DOHH2 (cell line): Measurements from ENCODE around the gene ERFE.

Experiments used
- H3F3A ChIP-seq: fragments of 200-600 bp; sonication (generic), shearing (Covaris generic); 2 replicates; pipeline ENCODE4 v1.6.0; 2016; ENCODE audit warnings: antibody characterized with exemption, mild to moderate bottlenecking; ENCODE audit not compliant: control insufficient read depth, insufficient read depth
- H3K27ac ChIP-seq: fragments of 200-600 bp; sonication (generic); 2 replicates; pipeline ENCODE4 v1.5.1; 2014; ENCODE audit warnings: low read depth, mild to moderate bottlenecking, low read length, moderate library complexity
- H3K27me3 ChIP-seq: fragments of 200-600 bp; sonication (generic); 2 replicates; pipeline ENCODE4 v1.6.1; 2014; ENCODE audit warnings: mild to moderate bottlenecking, low read length, mixed read lengths; ENCODE audit not compliant: control insufficient read depth
- H3K36me3 ChIP-seq: fragments of 200-600 bp; sonication (generic); 2 replicates; pipeline ENCODE4 v1.6.1; 2014; ENCODE audit warnings: mild to moderate bottlenecking, low read length, moderate library complexity, mixed read lengths; ENCODE audit not compliant: control insufficient read depth
- H3K4me1 ChIP-seq: fragments of 200-600 bp; sonication (generic); 2 replicates; pipeline ENCODE4 v1.6.1; 2014; ENCODE audit warnings: mild to moderate bottlenecking, low read length, mixed read lengths; ENCODE audit not compliant: control insufficient read depth
- H3K4me2 ChIP-seq: fragments of 200-600 bp; sonication (generic); 2 replicates; pipeline ENCODE4 v1.6.0; 2014; ENCODE audit warnings: mild to moderate bottlenecking, low read length, moderate library complexity
- H3K4me3 ChIP-seq: fragments of 200-600 bp; sonication (generic); 2 replicates; pipeline ENCODE4 v1.5.1; 2014; ENCODE audit warnings: mild to moderate bottlenecking, low read length, mixed read lengths
- H3K79me2 ChIP-seq: fragments of 200-600 bp; sonication (generic); 2 replicates; pipeline ENCODE4 v1.6.1; 2014; ENCODE audit warnings: mild to moderate bottlenecking, low read length, mixed read lengths; ENCODE audit not compliant: control insufficient read depth
- H3K9me2 ChIP-seq: fragments of 200-600 bp; sonication (generic); replicated peaks from 2 replicates; pipeline ENCODE4 v1.6.1; 2014; ENCODE audit warnings: mild to moderate bottlenecking, low read length, mixed read lengths; ENCODE audit not compliant: control insufficient read depth
- H3K9me3 ChIP-seq: fragments of 200-600 bp; sonication (generic); 2 replicates; pipeline ENCODE4 v1.6.1; 2014; ENCODE audit warnings: antibody characterized with exemption, low read length, mixed read lengths; ENCODE audit not compliant: control insufficient read depth, insufficient read depth
- H4K20me1 ChIP-seq: fragments of 200-600 bp; sonication (generic); 2 replicates; pipeline ENCODE4 v1.6.0; 2014; ENCODE audit warnings: low read depth, mild to moderate bottlenecking, antibody characterized with exemption, low read length, moderate library complexity; ENCODE audit not compliant: control insufficient read depth, insufficient read depth
- CTCF ChIP-seq: fragments of 200-600 bp; sonication (generic); IDR thresholded peaks from one replicate; pipeline ENCODE4 v1.5.1; 2014; ENCODE audit warnings: antibody characterized with exemption, mild to moderate bottlenecking, low read depth, low read length; ENCODE audit not compliant: poor library complexity, severe bottlenecking
- EZH2phosphoT487 ChIP-seq: fragments of 200-600 bp; sonication (generic); IDR thresholded peaks from 2 replicates; pipeline ENCODE4 v1.6.1; 2017; ENCODE audit warnings: borderline replicate concordance, mild to moderate bottlenecking, antibody characterized with exemption, low read length, moderate library complexity, mixed read lengths

ERFE gene

GRCh38 chr2:238155761-238156694, 2.7 kb upstream of the ERFE start:
- no peak for TF ChIP-seq CTCF
- no peak for TF ChIP-seq EZH2phosphoT487
- Histone ChIP-seq H3K9me2 (no peaks in the 10 kb centered on the region), H4K20me1 (no peaks in the 10 kb centered on the region), H3K79me2 (no peaks in the 10 kb centered on the region), H3K36me3 (no peaks in the 10 kb centered on the region), H3K27me3 (peaks cover 6% of the 10 kb centered on the region), H3K27ac (no peak overlapping the region), H3F3A (no peaks in the 10 kb centered on the region), H3K4me1 (peaks cover 19% of the 10 kb centered on the region), H3K4me2 (no peak overlapping the region), H3K4me3 (no peak overlapping the region), H3K9me3 (no peaks in the 10 kb centered on the region; the same call in 1 of the 2 replicates)

DNA sequence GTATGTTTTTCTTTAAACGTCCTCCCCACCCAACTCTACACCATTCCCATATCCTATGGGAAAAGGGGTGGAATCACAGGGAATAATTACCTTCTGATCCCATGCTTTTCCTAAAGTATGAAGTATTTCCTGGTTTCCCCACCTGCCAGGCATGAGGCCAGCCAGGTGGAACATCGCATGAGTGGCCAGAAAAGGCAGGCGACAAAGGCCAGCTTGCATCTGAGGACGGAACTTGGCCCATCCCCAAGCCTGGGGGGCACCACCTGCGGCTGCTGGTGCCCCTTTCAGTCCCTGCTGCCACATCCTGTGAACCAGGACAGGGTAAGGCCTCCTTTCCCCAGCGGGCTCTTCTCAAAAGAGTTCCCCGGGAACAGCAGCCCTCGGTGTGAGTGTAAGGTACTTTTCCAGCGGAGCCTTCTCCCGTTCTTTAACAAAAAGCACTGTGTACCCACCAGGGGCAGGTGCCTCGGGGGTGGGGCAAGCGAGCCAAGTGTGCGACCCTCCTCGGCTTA, 1.2 kb upstream of the ERFE start:
- Histone ChIP-seq H3F3A (no peaks in the 10 kb centered on the region), H3K4me2 (no peak overlapping the region), H3K79me2 (no peaks in the 10 kb centered on the region), H3K36me3 (no peaks in the 10 kb centered on the region), H3K27me3 (peaks cover 6% of the 10 kb centered on the region), H3K9me2 (no peaks in the 10 kb centered on the region), H3K4me3 (no peak overlapping the region), H3K4me1 (peaks cover 22% of the 10 kb centered on the region), H3K9me3 (no peaks in the 10 kb centered on the region; the same call in 1 of the 2 replicates), H3K27ac (no peak overlapping the region), H4K20me1 (no peaks in the 10 kb centered on the region)
- TF ChIP-seq EZH2phosphoT487 (no peak), CTCF (no peak)

DNA sequence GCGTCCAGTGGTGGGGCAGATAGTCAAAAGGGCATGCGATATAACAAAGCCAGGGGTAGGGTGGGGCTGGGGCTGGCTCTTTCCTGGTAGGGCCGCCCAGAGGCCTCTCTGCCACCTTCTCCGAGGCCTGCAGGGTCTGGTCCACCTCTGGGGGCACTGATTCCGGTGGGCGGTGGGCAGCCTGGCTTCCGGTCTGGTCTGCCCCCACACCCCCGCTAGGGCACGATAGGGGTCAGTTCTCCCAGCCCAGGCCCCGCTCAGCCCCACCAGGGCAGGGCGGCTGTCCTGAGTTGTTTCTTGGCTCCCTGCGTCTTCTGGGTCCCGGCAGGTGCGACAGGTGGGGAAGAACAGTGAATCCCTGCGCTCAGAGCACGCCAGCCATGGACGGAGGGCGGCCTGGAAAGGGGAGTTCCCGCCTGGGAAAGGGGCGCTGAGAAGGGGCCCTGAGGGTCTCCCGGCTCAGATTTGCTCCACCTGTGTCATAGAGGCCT, 707 bp upstream of the ERFE start:
- Histone ChIP-seq H3K9me3 (no peaks in the 10 kb centered on the region; the same call in 1 of the 2 replicates), H3K27me3 (peaks cover 6% of the 10 kb centered on the region), H3K36me3 (no peaks in the 10 kb centered on the region), H3K79me2 (no peaks in the 10 kb centered on the region), H3K4me2 (no peak overlapping the region), H3F3A (no peaks in the 10 kb centered on the region), H3K4me1 (peaks cover 22% of the 10 kb centered on the region), H3K4me3 (no peak overlapping the region), H3K27ac (no peak overlapping the region), H4K20me1 (no peaks in the 10 kb centered on the region), H3K9me2 (no peaks in the 10 kb centered on the region)
- no peak for TF ChIP-seq CTCF
- no peak for TF ChIP-seq EZH2phosphoT487
